CD4-positive, alpha-beta T cell treated with Interferon alpha-2 for 1 hour (primary cell): ENCODE results near the gene SGSM2.

Experiments
- DNase-seq, 2 donors: peaks; one replicate each; pipeline ENCODE4 v3.0.0-alpha.2; 2020 to 2022

Gene SGSM2

GRCh38 chr17:2427215-2427614 is 89.9 kb downstream of the SGSM2 start:
- no peak for DNase-seq

- DNase-seq, result no peak
Observed at GRCh38 chr17:2427910-2428309, 90.6 kb downstream of the SGSM2 start.
